Neural cell (in vitro differentiated cells): ENCODE measurements around the gene MCM7. TPM values are rescaled to one million over a fixed set of nuclear protein-coding genes. Genes with fewer than 3 reads are reported as not detected.

ENCODE experiments used
- H2AFZ ChIP-seq: fragments of 200-600, 300-800 bp; sonication (generic), shearing (Covaris generic); 2 replicates; pipeline ENCODE4 v1.6.0; 2014; ENCODE audit warnings: low read depth, mild to moderate bottlenecking, antibody characterized with exemption, low read length, moderate library complexity
- H3F3A ChIP-seq: fragments of 200-600 bp; shearing (Covaris generic); 2 replicates; pipeline ENCODE4 v1.6.1; 2016; ENCODE audit warnings: mild to moderate bottlenecking, moderate library complexity, mixed read lengths, antibody characterized with exemption, low read length; ENCODE audit not compliant: insufficient read depth, poor library complexity, severe bottlenecking
- H3K27ac ChIP-seq: fragments of 200-600, 300-800 bp; sonication (generic), shearing (Covaris generic); 2 replicates; pipeline ENCODE4 v1.5.1; 2014; ENCODE audit warnings: mild to moderate bottlenecking, low read length, moderate library complexity
- H3K27me3 ChIP-seq: fragments of 300-800, 200-600 bp; sonication (generic), shearing (Covaris generic); 2 replicates; pipeline ENCODE4 v1.6.0; 2014; ENCODE audit warnings: mild to moderate bottlenecking, low read depth, low read length, moderate library complexity; ENCODE audit not compliant: insufficient read depth
- H3K36me3 ChIP-seq: fragments of 300-800, 200-600 bp; sonication (generic), shearing (Covaris generic); 2 replicates; pipeline ENCODE4 v1.5.1; 2014; ENCODE audit warnings: mild to moderate bottlenecking, antibody characterized with exemption, low read length, moderate library complexity; ENCODE audit not compliant: insufficient read depth
- H3K4me2 ChIP-seq: fragments of 300-800, 200-600 bp; sonication (generic), shearing (Covaris generic); 2 replicates; pipeline ENCODE4 v1.6.0; 2014; ENCODE audit warnings: mild to moderate bottlenecking, low read length
- H3K4me3 ChIP-seq: fragments of 300-800, 200-600 bp; sonication (generic), shearing (Covaris generic); 2 replicates; pipeline ENCODE4 v1.5.1; 2014; ENCODE audit warnings: mild to moderate bottlenecking, low read length, moderate library complexity
- H3K79me2 ChIP-seq: fragments of 200-600 bp; shearing (Covaris generic); replicated peaks from 2 replicates; pipeline ENCODE4 v1.6.0; 2014; ENCODE audit warnings: mild to moderate bottlenecking, low read length, moderate library complexity; ENCODE audit not compliant: insufficient read depth
- H3K9ac ChIP-seq: fragments of 300-800, 200-600 bp; sonication (generic), shearing (Covaris generic); 2 replicates; pipeline ENCODE4 v1.6.1; 2016; ENCODE audit warnings: mild to moderate bottlenecking, low read length, mixed read lengths
- H3K9me2 ChIP-seq: fragments of 200-600 bp; shearing (Covaris generic); 2 replicates; pipeline ENCODE4 v1.6.1; 2016; ENCODE audit warnings: mild to moderate bottlenecking, low read length, mixed read lengths; ENCODE audit not compliant: insufficient read depth
- H3K9me3 ChIP-seq: fragments of 200-600, 300-800 bp; sonication (generic), shearing (Covaris generic); 2 replicates; pipeline ENCODE4 v1.6.1; 2016; ENCODE audit warnings: mild to moderate bottlenecking, mixed run types, low read length, moderate library complexity, mixed read lengths
- H4K20me1 ChIP-seq: fragments of 200-600 bp; shearing (Covaris generic); 2 replicates; pipeline ENCODE4 v1.6.1; 2016; ENCODE audit warnings: mild to moderate bottlenecking, mixed run types; ENCODE audit not compliant: insufficient read depth
- EP300 ChIP-seq: fragments of 450-650 bp; conservative IDR thresholded peaks from 2 replicates; pipeline ENCODE4 v1.6.1; 2014; ENCODE audit warnings: antibody characterized with exemption, mild to moderate bottlenecking, moderate library complexity; ENCODE audit not compliant: poor library complexity, severe bottlenecking
- EZH2 ChIP-seq: fragments of 200-600, 300-800 bp; shearing (Covaris generic), sonication (generic); IDR thresholded peaks from 2 replicates; pipeline ENCODE4 v1.6.1; 2014; ENCODE audit warnings: antibody characterized with exemption, low read length, borderline replicate concordance, mild to moderate bottlenecking; ENCODE audit not compliant: insufficient read depth, poor library complexity, severe bottlenecking
- MXI1 ChIP-seq: fragments of 450-650 bp; conservative IDR thresholded peaks from 2 replicates; pipeline ENCODE4 v1.6.1; 2014; ENCODE audit warnings: antibody characterized with exemption, mild to moderate bottlenecking; ENCODE audit not compliant: poor library complexity, severe bottlenecking
- POLR2AphosphoS5 ChIP-seq: IDR thresholded peaks from 2 replicates; pipeline ENCODE4 v1.6.1; 2012
- RAD21 ChIP-seq: fragments of 450-650 bp; conservative IDR thresholded peaks from 2 replicates; pipeline ENCODE4 v1.6.1; 2014; ENCODE audit warnings: antibody characterized with exemption, mild to moderate bottlenecking, moderate library complexity
- SMC3 ChIP-seq: fragments of 450-650 bp; conservative IDR thresholded peaks from 2 replicates; pipeline ENCODE4 v1.6.1; 2014; ENCODE audit warnings: antibody characterized with exemption, mild to moderate bottlenecking, moderate library complexity; ENCODE audit not compliant: poor library complexity
- TAF1 ChIP-seq: IDR thresholded peaks from 2 replicates; pipeline ENCODE4 v1.6.1; 2012; ENCODE audit warnings: low read depth
- polyA plus RNA-seq: library from polyadenylated mRNA; depleted of rRNA; stranded (reverse); fragments of >200 nt; gene quantifications from 2 replicates; pipeline ENCODE4 v1.2.3, GENCODE V29; 2014
- TF ChIP-seq, protein P1 (sequence below): fragments of 450-650 bp; IDR thresholded peaks from 2 replicates; pipeline ENCODE4 v1.5.1; 2014; ENCODE audit warnings: antibody characterized with exemption, mild to moderate bottlenecking, moderate library complexity; ENCODE audit not compliant: poor library complexity, severe bottlenecking
- TF ChIP-seq, protein P2 (sequence below): IDR thresholded peaks from 2 replicates; pipeline ENCODE4 v1.6.1; 2012; ENCODE audit warnings: borderline replicate concordance

MCM7 gene
- polyA plus RNA-seq, 1 donor from 2014 or later, result 146 TPM

DNA sequence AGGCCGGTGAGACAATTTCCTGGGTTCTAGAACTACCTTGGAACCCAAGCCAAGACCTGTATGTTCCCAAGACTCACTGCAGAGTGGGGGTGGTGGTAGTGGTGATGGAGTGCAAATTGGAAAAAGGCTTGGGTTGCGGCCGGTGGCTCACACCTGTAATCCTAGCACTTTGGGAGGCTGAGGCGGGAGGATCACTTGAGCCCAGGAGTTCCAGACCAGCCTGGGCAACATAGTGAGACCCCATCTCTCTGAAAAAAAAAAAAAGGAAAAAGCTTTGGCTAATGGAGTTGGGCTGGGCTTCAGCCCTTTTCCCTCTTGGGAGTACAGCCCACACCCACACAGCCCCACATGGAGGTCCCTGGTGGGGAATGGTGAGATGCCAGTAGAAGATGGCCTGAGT lies 4.3 kb upstream of the MCM7 start:
- H3K9ac ChIP-seq, result no peak overlapping the region
- TF ChIP-seq, protein P1, sequence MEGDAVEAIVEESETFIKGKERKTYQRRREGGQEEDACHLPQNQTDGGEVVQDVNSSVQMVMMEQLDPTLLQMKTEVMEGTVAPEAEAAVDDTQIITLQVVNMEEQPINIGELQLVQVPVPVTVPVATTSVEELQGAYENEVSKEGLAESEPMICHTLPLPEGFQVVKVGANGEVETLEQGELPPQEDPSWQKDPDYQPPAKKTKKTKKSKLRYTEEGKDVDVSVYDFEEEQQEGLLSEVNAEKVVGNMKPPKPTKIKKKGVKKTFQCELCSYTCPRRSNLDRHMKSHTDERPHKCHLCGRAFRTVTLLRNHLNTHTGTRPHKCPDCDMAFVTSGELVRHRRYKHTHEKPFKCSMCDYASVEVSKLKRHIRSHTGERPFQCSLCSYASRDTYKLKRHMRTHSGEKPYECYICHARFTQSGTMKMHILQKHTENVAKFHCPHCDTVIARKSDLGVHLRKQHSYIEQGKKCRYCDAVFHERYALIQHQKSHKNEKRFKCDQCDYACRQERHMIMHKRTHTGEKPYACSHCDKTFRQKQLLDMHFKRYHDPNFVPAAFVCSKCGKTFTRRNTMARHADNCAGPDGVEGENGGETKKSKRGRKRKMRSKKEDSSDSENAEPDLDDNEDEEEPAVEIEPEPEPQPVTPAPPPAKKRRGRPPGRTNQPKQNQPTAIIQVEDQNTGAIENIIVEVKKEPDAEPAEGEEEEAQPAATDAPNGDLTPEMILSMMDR, result no peak
- no peak for TF ChIP-seq EZH2
- TF ChIP-seq POLR2AphosphoS5, result no peak
- no peak overlapping the region for H3K4me2 ChIP-seq
- no peaks in the 10 kb centered on the region for H4K20me1 ChIP-seq
- no peaks in the 10 kb centered on the region for H3K9me3 ChIP-seq
- H3K27me3 ChIP-seq, result no peaks in the 10 kb centered on the region
- H3K9me2 ChIP-seq, result no peaks in the 10 kb centered on the region
- H3F3A ChIP-seq, result no peaks in the 10 kb centered on the region
- H2AFZ ChIP-seq, result no peak overlapping the region
- no peaks in the 10 kb centered on the region for H3K79me2 ChIP-seq
- H3K4me3 ChIP-seq, result no peak overlapping the region
- no peaks in the 10 kb centered on the region for H3K36me3 ChIP-seq
- no peak overlapping the region for H3K27ac ChIP-seq

DNA sequence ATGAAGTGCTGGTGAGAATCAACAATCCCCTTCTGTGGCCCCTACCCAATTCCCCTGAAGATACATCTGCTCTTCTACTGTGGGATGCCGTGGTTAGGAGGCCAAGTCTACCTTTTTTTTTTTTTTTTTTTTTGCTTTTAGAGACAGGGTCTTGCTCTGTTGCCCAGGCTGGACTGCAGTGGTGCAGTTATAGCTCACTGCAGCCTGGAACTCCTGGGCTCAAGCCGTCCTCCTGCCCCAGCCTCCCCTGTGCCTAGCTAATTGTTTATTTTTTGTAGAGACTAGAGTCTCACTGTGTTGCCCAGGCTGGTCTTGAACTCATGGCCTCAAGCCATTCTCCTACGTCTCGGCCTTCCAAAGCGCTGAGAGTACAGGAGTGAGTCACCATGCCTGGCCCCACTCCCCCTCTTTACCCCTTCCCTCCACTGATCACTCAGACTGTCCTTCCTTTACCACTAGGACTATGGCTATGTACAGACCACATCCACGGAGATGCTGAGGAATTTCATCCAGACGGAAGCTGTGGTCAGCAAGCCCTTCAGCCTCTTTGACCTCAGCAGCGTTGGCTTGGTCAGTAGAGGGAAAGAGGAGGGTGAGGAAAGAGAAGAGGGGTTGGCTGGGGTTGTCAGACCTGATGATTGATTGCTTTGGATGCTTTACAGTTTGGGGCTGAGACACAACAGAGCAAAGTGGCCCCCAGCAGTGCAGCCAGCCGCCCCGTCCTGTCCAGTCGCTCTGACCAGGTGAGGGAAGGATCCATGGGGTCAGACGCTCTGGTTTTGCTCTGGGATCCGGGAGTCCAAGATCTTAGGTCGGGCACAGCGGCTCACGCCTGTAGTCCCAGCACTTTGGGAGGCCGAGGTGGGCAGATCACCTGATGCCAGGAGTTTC lies 2.0 kb upstream of the MCM7 start:
- Histone ChIP-seq H3K9me2 (no peaks in the 10 kb centered on the region), H3K9me3 (no peaks in the 10 kb centered on the region), H3K4me2 (no peak overlapping the region), H3F3A (no peaks in the 10 kb centered on the region), H2AFZ (no peak overlapping the region), H3K27ac (no peak overlapping the region), H3K27me3 (no peaks in the 10 kb centered on the region), H3K36me3 (peaks cover 8% of the 10 kb centered on the region), H3K9ac (peak overlapping the region; percentile 93), H4K20me1 (no peaks in the 10 kb centered on the region), H3K4me3 (peak overlapping the region; percentile 78), H3K79me2 (peaks cover 22% of the 10 kb centered on the region)
- TF ChIP-seq POLR2AphosphoS5 (no peak), EZH2 (no peak), EP300 (no peak), SMC3 (no peak), TAF1 (no peak), MXI1 (no peak), RAD21 (no peak)
- TF ChIP-seq, protein P1, result no peak
- TF ChIP-seq, protein P2, sequence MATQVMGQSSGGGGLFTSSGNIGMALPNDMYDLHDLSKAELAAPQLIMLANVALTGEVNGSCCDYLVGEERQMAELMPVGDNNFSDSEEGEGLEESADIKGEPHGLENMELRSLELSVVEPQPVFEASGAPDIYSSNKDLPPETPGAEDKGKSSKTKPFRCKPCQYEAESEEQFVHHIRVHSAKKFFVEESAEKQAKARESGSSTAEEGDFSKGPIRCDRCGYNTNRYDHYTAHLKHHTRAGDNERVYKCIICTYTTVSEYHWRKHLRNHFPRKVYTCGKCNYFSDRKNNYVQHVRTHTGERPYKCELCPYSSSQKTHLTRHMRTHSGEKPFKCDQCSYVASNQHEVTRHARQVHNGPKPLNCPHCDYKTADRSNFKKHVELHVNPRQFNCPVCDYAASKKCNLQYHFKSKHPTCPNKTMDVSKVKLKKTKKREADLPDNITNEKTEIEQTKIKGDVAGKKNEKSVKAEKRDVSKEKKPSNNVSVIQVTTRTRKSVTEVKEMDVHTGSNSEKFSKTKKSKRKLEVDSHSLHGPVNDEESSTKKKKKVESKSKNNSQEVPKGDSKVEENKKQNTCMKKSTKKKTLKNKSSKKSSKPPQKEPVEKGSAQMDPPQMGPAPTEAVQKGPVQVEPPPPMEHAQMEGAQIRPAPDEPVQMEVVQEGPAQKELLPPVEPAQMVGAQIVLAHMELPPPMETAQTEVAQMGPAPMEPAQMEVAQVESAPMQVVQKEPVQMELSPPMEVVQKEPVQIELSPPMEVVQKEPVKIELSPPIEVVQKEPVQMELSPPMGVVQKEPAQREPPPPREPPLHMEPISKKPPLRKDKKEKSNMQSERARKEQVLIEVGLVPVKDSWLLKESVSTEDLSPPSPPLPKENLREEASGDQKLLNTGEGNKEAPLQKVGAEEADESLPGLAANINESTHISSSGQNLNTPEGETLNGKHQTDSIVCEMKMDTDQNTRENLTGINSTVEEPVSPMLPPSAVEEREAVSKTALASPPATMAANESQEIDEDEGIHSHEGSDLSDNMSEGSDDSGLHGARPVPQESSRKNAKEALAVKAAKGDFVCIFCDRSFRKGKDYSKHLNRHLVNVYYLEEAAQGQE, result no peak
